ENCODE data around the gene CDC42BPA.

GRCh38 chr1:226979115-226979516 is 339.2 kb downstream of the CDC42BPA start:
- TF ChIP-seq CTCF (IDR thresholded peaks at IDR 0.05) (no peak), ZFX (IDR thresholded peaks at IDR 0.05; ENCODE audit: borderline replicate concordance) (no peak)

Data from 22Rv1 (cell line).